CD4-positive, alpha-beta T cell (primary cell): Measurements from ENCODE around the gene ADGRV1. TPM values are rescaled to one million over a fixed set of nuclear protein-coding genes. Genes with fewer than 3 reads are reported as not detected.

ENCODE experiments used
- ATAC-seq: fragments of 200-7000 bp; cut with Tn5 transposase; one replicate; pipeline ENCODE4 v1.10.0; 2022; ENCODE audit warnings: mild to moderate bottlenecking; ENCODE audit not compliant: poor library complexity
- CTCF ChIA-PET: fragments of 350-600 bp; sonication (Branson Sonifier 250); formaldehyde crosslinking; loops from one replicate; lab custom pipeline; 2021; ENCODE audit warnings: antibody characterized with exemption, inconsistent platforms; lab: Charles Lee
- POLR2A ChIA-PET: fragments of 350-600 bp; sonication (Branson Sonifier 250); formaldehyde crosslinking; loops from one replicate; lab custom pipeline; 2021; ENCODE audit warnings: antibody characterized with exemption, inconsistent platforms; lab: Charles Lee
- DNase-seq, 14 experiments: peaks; one replicate each; pipeline ENCODE4 v3.0.0-alpha.2; 2013 to 2020; ENCODE audit warnings: mixed read lengths in 2 of 14
- H3K27ac ChIP-seq, 2 donors: one replicate each; pipeline versions ENCODE4 v1.5.1 to v1.7.0; 2013; ENCODE audit warnings: low read length in 2 of 2, low read depth in 1 of 2, mild to moderate bottlenecking in 1 of 2
- H3K27me3 ChIP-seq, 2 experiments: 1 replicate in 1 of 2; 2 replicates in 1 of 2; pipeline versions ENCODE4 v1.6.1 to v1.7.0; 2013; ENCODE audit warnings: low read length in 2 of 2, control low read depth in 1 of 2, mild to moderate bottlenecking in 1 of 2, moderate library complexity in 1 of 2; ENCODE audit not compliant: insufficient read depth in 2 of 2, control insufficient read depth in 1 of 2
- H3K36me3 ChIP-seq: one replicate; pipeline ENCODE4 v1.6.1; 2013; ENCODE audit warnings: low read length, control low read depth; ENCODE audit not compliant: insufficient read depth
- H3K4me1 ChIP-seq: one replicate; pipeline ENCODE4 v1.6.1; 2013; ENCODE audit warnings: low read length, control low read depth; ENCODE audit not compliant: insufficient read depth
- H3K4me3 ChIP-seq: one replicate; pipeline ENCODE4 v1.5.1; 2013; ENCODE audit warnings: mild to moderate bottlenecking, low read length, moderate library complexity
- H3K9me3 ChIP-seq, 2 experiments: 1 replicate in 1 of 2; 2 replicates in 1 of 2; pipeline versions ENCODE4 v1.6.1 to v1.7.0; 2013; ENCODE audit warnings: low read length in 2 of 2, mild to moderate bottlenecking in 2 of 2, control low read depth in 1 of 2, moderate library complexity in 1 of 2; ENCODE audit not compliant: control insufficient read depth in 1 of 2, insufficient read depth in 1 of 2
- H3K27ac Mint-ChIP-seq: one replicate; pipeline ENCODE4 v1.8.0; 2020; ENCODE audit warnings: mixed read lengths
- H3K27me3 Mint-ChIP-seq: one replicate; pipeline ENCODE4 v1.8.0; 2021; ENCODE audit warnings: mixed read lengths
- H3K36me3 Mint-ChIP-seq: one replicate; pipeline ENCODE4 v1.8.0; 2021; ENCODE audit warnings: low read depth, mixed read lengths
- H3K4me1 Mint-ChIP-seq: one replicate; pipeline ENCODE4 v1.8.0; 2021; ENCODE audit warnings: low read depth, mixed read lengths
- H3K4me3 Mint-ChIP-seq: one replicate; pipeline ENCODE4 v1.8.0; 2020; ENCODE audit warnings: mild to moderate bottlenecking, mixed read lengths
- H3K9me3 Mint-ChIP-seq: one replicate; pipeline ENCODE4 v1.8.0; 2020; ENCODE audit warnings: mixed read lengths
- CTCF ChIP-seq: fragments of 200-600 bp; IDR thresholded peaks from one replicate; pipeline ENCODE4 v1.8.0; 2022; ENCODE audit warnings: antibody characterized with exemption, mild to moderate bottlenecking
- intact Hi-C, 2 experiments: fragments of 100-400 bp; cut with DNase I in 1 of 2; cut with micrococcal nuclease in 1 of 2; formaldehyde crosslinking; loops; one replicate each; pipeline versions ENCODE4 v1.15.1 to v1.9.0; 2023 to 2025; cut with DNase I, micrococcal nuclease
- total RNA-seq, 174 experiments: library from RNA in 2 of 174; stranded (reverse) in 2 of 174; gene quantifications; one replicate each; pipeline ENCODE4 v1.2.3 and lab custom pipeline; 2021 to 2026

ADGRV1 gene
- total RNA-seq, 2 experiments from 2014 or later: 0.81 to 1.2 TPM

- Histone ChIP-seq H3K27ac (no peak overlapping the region), H3K4me1 (no peaks in the 10 kb centered on the region), H3K9me3 (no peaks in the 10 kb centered on the region), H3K27me3 (no peaks in the 10 kb centered on the region), H3K36me3 (peaks cover 11% of the 10 kb centered on the region), H3K4me3 (no peak overlapping the region)
- Mint-ChIP-seq H3K9me3 (no peaks in the 10 kb centered on the region), H3K36me3 (peaks cover 25% of the 10 kb centered on the region), H3K27ac (no peak overlapping the region), H3K4me1 (peaks cover 8% of the 10 kb centered on the region), H3K4me3 (no peak overlapping the region), H3K27me3 (no peaks in the 10 kb centered on the region)
- no peak for DNase-seq
- ChIA-PET CTCF (no interaction called here), POLR2A (interaction anchor here (0.7 kb wide), 1 partner anchor 12 kb away, joined by 3 read pairs; no protein-coding TSS in a partner anchor)
- no peak for ATAC-seq
- no peak for TF ChIP-seq CTCF
- intact Hi-C loops: no loop called here
These were observed 44.1 kb upstream of the ADGRV1 start for GRCh38 chr5:90514520-90514919.

- H3K4me1 Mint-ChIP-seq: peaks cover 17% of the 10 kb centered on the region
- peaks cover 60% of the 10 kb centered on the region for H3K36me3 Mint-ChIP-seq
- ATAC-seq (no peak), DNase-seq (no peak)
- H3K27ac ChIP-seq: no peak overlapping the region
- H3K27me3 Mint-ChIP-seq: no peaks in the 10 kb centered on the region
- no peak overlapping the region for H3K4me3 Mint-ChIP-seq
- H3K9me3 Mint-ChIP-seq: no peaks in the 10 kb centered on the region
- peaks cover 47% of the 10 kb centered on the region for H3K36me3 ChIP-seq
- intact Hi-C loops: loop anchor here in 1 of 2 experiments (2.0 kb wide), 1 partner anchor 20 kb away; no protein-coding TSS in a partner anchor
- CTCF ChIA-PET: no interaction called here
- TF ChIP-seq CTCF: no peak
- no peak overlapping the region for H3K27ac Mint-ChIP-seq
- H3K4me3 ChIP-seq: no peak overlapping the region
- no peaks in the 10 kb centered on the region for H3K9me3 ChIP-seq
- no peaks in the 10 kb centered on the region for H3K27me3 ChIP-seq
- H3K4me1 ChIP-seq: no peaks in the 10 kb centered on the region
- POLR2A ChIA-PET: no interaction called here
These were observed 39.9 kb upstream of the ADGRV1 start for GRCh38 chr5:90518661-90519060.

- POLR2A ChIA-PET: no interaction called here
- no peak overlapping the region for H3K4me3 ChIP-seq
- CTCF ChIA-PET: no interaction called here
- H3K27me3 ChIP-seq: no peaks in the 10 kb centered on the region
- no peak for DNase-seq
- peaks cover 50% of the 10 kb centered on the region for H3K36me3 ChIP-seq
- Mint-ChIP-seq H3K27ac (no peak overlapping the region), H3K27me3 (no peaks in the 10 kb centered on the region), H3K4me1 (peaks cover 21% of the 10 kb centered on the region), H3K4me3 (no peak overlapping the region), H3K36me3 (peaks cover 64% of the 10 kb centered on the region), H3K9me3 (no peaks in the 10 kb centered on the region)
- H3K4me1 ChIP-seq: no peaks in the 10 kb centered on the region
- TF ChIP-seq CTCF: no peak
- no peaks in the 10 kb centered on the region for H3K9me3 ChIP-seq
- ATAC-seq: no peak
- H3K27ac ChIP-seq: no peak overlapping the region
- intact Hi-C loops: loop anchor here in 1 of 2 experiments (2.0 kb wide), 1 partner anchor 20 kb away; no protein-coding TSS in a partner anchor
These were observed 39.5 kb upstream of the ADGRV1 start for GRCh38 chr5:90519081-90519480.
